ENCODE results near the gene SLIT3.

The SLIT3 gene

GRCh38 chr5:169104937-169105494 lies 195.9 kb downstream of the SLIT3 start:
- TF ChIP-seq CTCF (IDR thresholded peaks at IDR 0.05) = no peak
- peaks cover 33% of the 10 kb centered on the region for H3K4me1 ChIP-seq
- H3K9ac ChIP-seq = no peak overlapping the region
- no peak overlapping the region for H3K27ac ChIP-seq
- H2AFZ ChIP-seq = no peak overlapping the region
- H3K27me3 ChIP-seq (ENCODE audit: control insufficient read depth, insufficient read depth, low read length) = no peaks in the 10 kb centered on the region
- H3K4me2 ChIP-seq (ENCODE audit: low read length) = no peak overlapping the region
- no peak overlapping the region for H3K4me3 ChIP-seq (ENCODE audit: low read depth, low read length)
- peaks cover 12% of the 10 kb centered on the region for H3K79me2 ChIP-seq
- H3K9me3 ChIP-seq (ENCODE audit: control insufficient read depth, low read length) = no peaks in the 10 kb centered on the region
- H3K36me3 ChIP-seq (ENCODE audit: control insufficient read depth, insufficient read depth, low read length) = no peaks in the 10 kb centered on the region

- peaks cover 12% of the 10 kb centered on the region for H3K79me2 ChIP-seq
- H2AFZ ChIP-seq = no peak overlapping the region
- no peak overlapping the region for H3K4me2 ChIP-seq (ENCODE audit: low read length)
- no peak overlapping the region for H3K4me3 ChIP-seq (ENCODE audit: low read depth, low read length)
- no peak overlapping the region for H3K27ac ChIP-seq
- no peak overlapping the region for H3K9ac ChIP-seq
- no peaks in the 10 kb centered on the region for H3K36me3 ChIP-seq (ENCODE audit: control insufficient read depth, insufficient read depth, low read length)
- H3K9me3 ChIP-seq (ENCODE audit: control insufficient read depth, low read length) = no peaks in the 10 kb centered on the region
- TF ChIP-seq CTCF (IDR thresholded peaks at IDR 0.05) = no peak
- peaks cover 47% of the 10 kb centered on the region for H3K4me1 ChIP-seq
- no peaks in the 10 kb centered on the region for H3K27me3 ChIP-seq (ENCODE audit: control insufficient read depth, insufficient read depth, low read length)
Observed at GRCh38 chr5:169103586-169104181, 197.3 kb downstream of the SLIT3 start.

- no peak for TF ChIP-seq CTCF (IDR thresholded peaks at IDR 0.05)
- Histone ChIP-seq H3K27me3 (ENCODE audit: control insufficient read depth, insufficient read depth, low read length) (no peaks in the 10 kb centered on the region), H3K9ac (no peak overlapping the region), H3K36me3 (ENCODE audit: control insufficient read depth, insufficient read depth, low read length) (no peaks in the 10 kb centered on the region), H3K27ac (no peak overlapping the region), H3K4me3 (ENCODE audit: low read depth, low read length) (no peak overlapping the region), H3K9me3 (ENCODE audit: control insufficient read depth, low read length) (no peaks in the 10 kb centered on the region), H3K79me2 (peaks cover 12% of the 10 kb centered on the region), H2AFZ (no peak overlapping the region), H3K4me1 (peaks cover 45% of the 10 kb centered on the region), H3K4me2 (ENCODE audit: low read length) (no peak overlapping the region)
Observed at GRCh38 chr5:169101966-169102365, 199.0 kb downstream of the SLIT3 start.

GRCh38 chr5:169100735-169101075 lies 200.2 kb downstream of the SLIT3 start:
- Histone ChIP-seq H3K9me3 (ENCODE audit: control insufficient read depth, low read length) (no peaks in the 10 kb centered on the region), H3K27ac (peak overlapping the region; percentile 71), H2AFZ (no peak overlapping the region), H3K27me3 (ENCODE audit: control insufficient read depth, insufficient read depth, low read length) (no peaks in the 10 kb centered on the region), H3K79me2 (peaks cover 12% of the 10 kb centered on the region), H3K9ac (no peak overlapping the region), H3K4me1 (peaks cover 45% of the 10 kb centered on the region), H3K36me3 (ENCODE audit: control insufficient read depth, insufficient read depth, low read length) (no peaks in the 10 kb centered on the region), H3K4me3 (ENCODE audit: low read depth, low read length) (peak overlapping the region; percentile 27), H3K4me2 (ENCODE audit: low read length) (peak overlapping the region; percentile 61)
- TF ChIP-seq CTCF (IDR thresholded peaks at IDR 0.05) = no peak
